ENCODE results near the gene ANKMY1. TPM values are rescaled to one million over a fixed set of nuclear protein-coding genes. Genes with fewer than 3 reads are reported as not detected.

The ANKMY1 gene
- total and polyA plus RNA-seq, 2 experiments from 2014 or later, result 2.3 to 8.9 TPM

DNA sequence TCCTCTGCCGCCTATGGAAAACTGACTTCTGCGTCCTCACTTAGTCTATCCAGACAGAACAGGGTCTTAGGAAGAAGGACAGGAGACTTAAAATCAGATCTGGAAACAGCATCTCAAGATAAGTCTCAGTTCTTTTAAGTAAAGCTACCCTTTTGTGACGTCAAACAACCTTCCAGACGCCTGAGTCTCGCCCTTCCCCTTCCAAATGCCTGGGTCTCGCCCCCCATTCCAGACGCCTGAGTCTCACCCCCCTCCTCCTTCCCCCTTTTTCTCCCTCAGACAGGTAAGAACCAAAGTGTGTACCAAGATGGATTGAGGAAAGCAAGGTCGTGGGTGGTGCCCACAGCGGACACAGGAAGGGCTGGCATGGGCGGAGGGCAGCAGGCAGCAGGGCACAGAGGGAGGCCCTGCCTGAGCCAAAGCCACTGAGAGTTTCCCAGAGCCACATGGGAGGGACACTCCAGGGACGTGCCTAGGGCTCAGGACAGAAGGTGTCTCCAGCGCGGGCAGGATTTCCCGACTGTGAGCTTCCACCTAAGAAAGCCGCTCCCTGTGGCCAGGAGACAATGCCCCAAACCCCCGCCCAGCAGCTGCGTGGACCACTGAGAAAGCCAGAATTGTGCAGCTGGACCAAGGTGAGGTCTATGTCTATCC is 51.3 kb downstream of the ANKMY1 start:
- Mint-ChIP-seq H3K4me3 (no peak overlapping the region), H3K36me3 (ENCODE audit: low read depth) (no peaks in the 10 kb centered on the region), H3K27me3 (ENCODE audit: insufficient read depth, low read depth, poor library complexity) (peaks cover 5% of the 10 kb centered on the region), H3K9me3 (no peaks in the 10 kb centered on the region), H3K4me1 (no peaks in the 10 kb centered on the region; the same call in 2 of the 3 replicates), H3K27ac (no peak overlapping the region)
- Histone ChIP-seq H3K4me3 (no peak overlapping the region), H2AFZ (no peak overlapping the region), H3K79me2 (replicated peaks; ENCODE audit: insufficient read depth) (no peaks in the 10 kb centered on the region), H3K9me2 (ENCODE audit: insufficient read depth) (0 out of 2 replicates have a peak, but pooled peaks cover 4% of the 10 kb centered on the region), H3K27ac (ENCODE audit: low read depth) (no peak overlapping the region), H3K36me3 (ENCODE audit: insufficient read depth) (no peaks in the 10 kb centered on the region), H3F3A (replicated peaks; ENCODE audit: low read depth) (no peaks in the 10 kb centered on the region), H4K20me1 (replicated peaks; ENCODE audit: insufficient read depth) (no peaks in the 10 kb centered on the region), H3K27me3 (ENCODE audit: insufficient read depth) (no peaks in the 10 kb centered on the region), H3K4me1 (ENCODE audit: insufficient read depth) (no peaks in the 10 kb centered on the region), H3K4me2 (no peak overlapping the region)
- TF ChIP-seq POLR2AphosphoS5 (IDR thresholded peaks at IDR 0.05; ENCODE audit: low read depth), result no peak
- no peak for TF ChIP-seq ZNF462 (CRISPR knock-in tag; IDR thresholded peaks at IDR 0.05)
- no peak for TF ChIP-seq STAT1 (IDR thresholded peaks at IDR 0.05; ENCODE audit: unreplicated experiment)
- DNase-seq (ENCODE audit: low spot score) (no peak), ATAC-seq (no peak)

- Mint-ChIP-seq H3K27me3 (ENCODE audit: insufficient read depth, low read depth, poor library complexity) (peaks cover 9% of the 10 kb centered on the region), H3K36me3 (ENCODE audit: low read depth) (no peaks in the 10 kb centered on the region), H3K9me3 (no peaks in the 10 kb centered on the region), H3K4me1 (no peaks in the 10 kb centered on the region; the same call in 2 of the 3 replicates), H3K4me3 (no peak overlapping the region), H3K27ac (no peak overlapping the region)
- Histone ChIP-seq H3F3A (replicated peaks; ENCODE audit: low read depth) (no peaks in the 10 kb centered on the region), H3K36me3 (ENCODE audit: insufficient read depth) (no peaks in the 10 kb centered on the region), H3K79me2 (replicated peaks; ENCODE audit: insufficient read depth) (no peaks in the 10 kb centered on the region), H3K4me2 (no peak overlapping the region), H2AFZ (no peak overlapping the region), H3K27ac (ENCODE audit: low read depth) (no peak overlapping the region), H3K9me2 (ENCODE audit: insufficient read depth) (0 out of 2 replicates have a peak, but pooled peaks cover 4% of the 10 kb centered on the region), H3K4me3 (no peak overlapping the region), H3K4me1 (ENCODE audit: insufficient read depth) (no peaks in the 10 kb centered on the region), H4K20me1 (replicated peaks; ENCODE audit: insufficient read depth) (no peaks in the 10 kb centered on the region), H3K27me3 (ENCODE audit: insufficient read depth) (no peaks in the 10 kb centered on the region)
- no peak for DNase-seq (ENCODE audit: low spot score)
- ATAC-seq, result no peak
- TF ChIP-seq STAT1 (IDR thresholded peaks at IDR 0.05; ENCODE audit: unreplicated experiment), result no peak
- TF ChIP-seq, protein P1, sequence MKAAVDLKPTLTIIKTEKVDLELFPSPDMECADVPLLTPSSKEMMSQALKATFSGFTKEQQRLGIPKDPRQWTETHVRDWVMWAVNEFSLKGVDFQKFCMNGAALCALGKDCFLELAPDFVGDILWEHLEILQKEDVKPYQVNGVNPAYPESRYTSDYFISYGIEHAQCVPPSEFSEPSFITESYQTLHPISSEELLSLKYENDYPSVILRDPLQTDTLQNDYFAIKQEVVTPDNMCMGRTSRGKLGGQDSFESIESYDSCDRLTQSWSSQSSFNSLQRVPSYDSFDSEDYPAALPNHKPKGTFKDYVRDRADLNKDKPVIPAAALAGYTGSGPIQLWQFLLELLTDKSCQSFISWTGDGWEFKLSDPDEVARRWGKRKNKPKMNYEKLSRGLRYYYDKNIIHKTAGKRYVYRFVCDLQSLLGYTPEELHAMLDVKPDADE (IDR thresholded peaks at IDR 0.05), result no peak
- TF ChIP-seq ZNF331 (CRISPR knock-in tag; IDR thresholded peaks at IDR 0.05; ENCODE audit: low read depth), result no peak
- TF ChIP-seq POLR2AphosphoS5 (IDR thresholded peaks at IDR 0.05; ENCODE audit: low read depth), result no peak
- TF ChIP-seq, protein P2, sequence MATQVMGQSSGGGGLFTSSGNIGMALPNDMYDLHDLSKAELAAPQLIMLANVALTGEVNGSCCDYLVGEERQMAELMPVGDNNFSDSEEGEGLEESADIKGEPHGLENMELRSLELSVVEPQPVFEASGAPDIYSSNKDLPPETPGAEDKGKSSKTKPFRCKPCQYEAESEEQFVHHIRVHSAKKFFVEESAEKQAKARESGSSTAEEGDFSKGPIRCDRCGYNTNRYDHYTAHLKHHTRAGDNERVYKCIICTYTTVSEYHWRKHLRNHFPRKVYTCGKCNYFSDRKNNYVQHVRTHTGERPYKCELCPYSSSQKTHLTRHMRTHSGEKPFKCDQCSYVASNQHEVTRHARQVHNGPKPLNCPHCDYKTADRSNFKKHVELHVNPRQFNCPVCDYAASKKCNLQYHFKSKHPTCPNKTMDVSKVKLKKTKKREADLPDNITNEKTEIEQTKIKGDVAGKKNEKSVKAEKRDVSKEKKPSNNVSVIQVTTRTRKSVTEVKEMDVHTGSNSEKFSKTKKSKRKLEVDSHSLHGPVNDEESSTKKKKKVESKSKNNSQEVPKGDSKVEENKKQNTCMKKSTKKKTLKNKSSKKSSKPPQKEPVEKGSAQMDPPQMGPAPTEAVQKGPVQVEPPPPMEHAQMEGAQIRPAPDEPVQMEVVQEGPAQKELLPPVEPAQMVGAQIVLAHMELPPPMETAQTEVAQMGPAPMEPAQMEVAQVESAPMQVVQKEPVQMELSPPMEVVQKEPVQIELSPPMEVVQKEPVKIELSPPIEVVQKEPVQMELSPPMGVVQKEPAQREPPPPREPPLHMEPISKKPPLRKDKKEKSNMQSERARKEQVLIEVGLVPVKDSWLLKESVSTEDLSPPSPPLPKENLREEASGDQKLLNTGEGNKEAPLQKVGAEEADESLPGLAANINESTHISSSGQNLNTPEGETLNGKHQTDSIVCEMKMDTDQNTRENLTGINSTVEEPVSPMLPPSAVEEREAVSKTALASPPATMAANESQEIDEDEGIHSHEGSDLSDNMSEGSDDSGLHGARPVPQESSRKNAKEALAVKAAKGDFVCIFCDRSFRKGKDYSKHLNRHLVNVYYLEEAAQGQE (IDR thresholded peaks at IDR 0.05; ENCODE audit: unreplicated experiment), result no peak
- no peak for TF ChIP-seq NANOG (IDR thresholded peaks at IDR 0.05; ENCODE audit: borderline replicate concordance)
These were observed 51.9 kb downstream of the ANKMY1 start for GRCh38 chr2:240505910-240506309.
